GM23338 (cell line): ENCODE results near the gene CLDN9. TPM values are rescaled to one million over a fixed set of nuclear protein-coding genes. Genes with fewer than 3 reads are reported as not detected.

Experiments
- ATAC-seq: fragments of 200-7000 bp; cut with Tn5 transposase; 3 replicates; pipeline ENCODE4 v1.9.1; 2020
- DNase-seq: peaks from one replicate; pipeline ENCODE4 v3.0.0-alpha.2; 2015; ENCODE audit warnings: low spot score
- H2AFZ ChIP-seq: fragments of 200-600 bp; sonication (generic); 2 replicates; pipeline ENCODE4 v1.8.0; 2016; ENCODE audit warnings: antibody characterized with exemption, mild to moderate bottlenecking, moderate library complexity
- H3F3A ChIP-seq: fragments of 200-600 bp; sonication (generic); replicated peaks from 2 replicates; pipeline ENCODE4 v1.8.0; 2017; ENCODE audit warnings: antibody characterized with exemption, mixed run types, low read depth
- H3K27ac ChIP-seq: fragments of 200-600 bp; sonication (generic); 2 replicates; pipeline ENCODE4 v1.6.1; 2016; ENCODE audit warnings: low read depth
- H3K27me3 ChIP-seq: fragments of 200-600 bp; sonication (generic); 2 replicates; pipeline ENCODE4 v1.8.0; 2016; ENCODE audit warnings: mild to moderate bottlenecking, mixed run types, moderate library complexity; ENCODE audit not compliant: insufficient read depth
- H3K36me3 ChIP-seq: fragments of 200-600 bp; sonication (generic); 2 replicates; pipeline ENCODE4 v1.8.0; 2016; ENCODE audit warnings: mild to moderate bottlenecking; ENCODE audit not compliant: insufficient read depth
- H3K4me1 ChIP-seq: fragments of 200-600 bp; sonication (generic); 2 replicates; pipeline ENCODE4 v1.8.0; 2016; ENCODE audit warnings: mild to moderate bottlenecking, moderate library complexity; ENCODE audit not compliant: insufficient read depth
- H3K4me2 ChIP-seq: fragments of 200-600 bp; sonication (generic); 2 replicates; pipeline ENCODE4 v1.7.1; 2017; ENCODE audit warnings: mixed run types
- H3K4me3 ChIP-seq: fragments of 200-600 bp; sonication (generic); 2 replicates; pipeline ENCODE4 v1.6.1; 2016; ENCODE audit warnings: mixed run types
- H3K79me2 ChIP-seq: fragments of 200-600 bp; sonication (generic); replicated peaks from 2 replicates; pipeline ENCODE4 v1.8.0; 2017; ENCODE audit warnings: mild to moderate bottlenecking; ENCODE audit not compliant: insufficient read depth
- H3K9me2 ChIP-seq: fragments of 200-600 bp; sonication (generic); 2 replicates; pipeline ENCODE4 v1.8.0; 2017; ENCODE audit not compliant: insufficient read depth
- H4K20me1 ChIP-seq: fragments of 200-600 bp; sonication (generic); replicated peaks from 2 replicates; pipeline ENCODE4 v1.8.0; 2017; ENCODE audit warnings: mild to moderate bottlenecking; ENCODE audit not compliant: insufficient read depth
- H3K27ac Mint-ChIP-seq: 2 replicates; pipeline ENCODE4 v1.8.0; 2020; ENCODE audit warnings: inconsistent platforms, mild to moderate bottlenecking, moderate library complexity, mixed read lengths
- H3K27me3 Mint-ChIP-seq: 3 replicates; pipeline ENCODE4 v1.8.0; 2022; ENCODE audit warnings: low read depth, mild to moderate bottlenecking, moderate library complexity, mixed read lengths, inconsistent platforms; ENCODE audit not compliant: insufficient read depth, poor library complexity
- H3K36me3 Mint-ChIP-seq: 3 replicates; pipeline ENCODE4 v1.8.0; 2021; ENCODE audit warnings: low read depth, mild to moderate bottlenecking, inconsistent platforms, moderate library complexity, mixed read lengths
- H3K4me1 Mint-ChIP-seq: 3 replicates; pipeline ENCODE4 v1.8.0; 2020; ENCODE audit warnings: mild to moderate bottlenecking, inconsistent platforms, mixed read lengths
- H3K4me3 Mint-ChIP-seq: 3 replicates; pipeline ENCODE4 v1.8.0; 2021; ENCODE audit warnings: moderate library complexity, mild to moderate bottlenecking, inconsistent platforms, mixed read lengths
- H3K9me3 Mint-ChIP-seq: 3 replicates; pipeline ENCODE4 v1.8.0; 2020; ENCODE audit warnings: moderate library complexity, mild to moderate bottlenecking, inconsistent platforms, mixed read lengths
- CTCF ChIP-seq, 2 experiments: fragments of 200-600 bp in 1 of 2; sonication (generic) in 1 of 2; conservative IDR thresholded peaks; 2 replicates each; pipeline versions ENCODE4 v1.5.1 to v1.6.1; 2016 to 2017; ENCODE audit warnings: antibody characterized with exemption in 2 of 2, low read depth in 2 of 2, mild to moderate bottlenecking in 2 of 2, moderate library complexity in 1 of 2
- JUNB ChIP-seq: IDR thresholded peaks from one replicate; pipeline ENCODE4 v1.6.1; 2016; ENCODE audit warnings: antibody characterized with exemption; ENCODE audit not compliant: unreplicated experiment
- NANOG ChIP-seq: IDR thresholded peaks from 2 replicates; pipeline ENCODE4 v1.6.1; 2016; ENCODE audit warnings: antibody characterized with exemption, borderline replicate concordance
- POLR2AphosphoS5 ChIP-seq: IDR thresholded peaks from 2 replicates; pipeline ENCODE4 v1.6.1; 2016; ENCODE audit warnings: antibody characterized with exemption, low read depth
- STAT1 ChIP-seq: IDR thresholded peaks from one replicate; pipeline ENCODE4 v1.6.1; 2016; ENCODE audit warnings: antibody characterized with exemption; ENCODE audit not compliant: unreplicated experiment
- ZNF114 ChIP-seq: fragments of 250-450 bp; sonication (Bioruptor Pico); IDR thresholded peaks from 2 replicates; pipeline ENCODE4 v1.5.0; 2020; ENCODE audit warnings: mild to moderate bottlenecking, moderate library complexity
- ZNF331 ChIP-seq: fragments of 250-450 bp; sonication (Bioruptor Pico); IDR thresholded peaks from 2 replicates; pipeline ENCODE4 v1.5.0; 2020; ENCODE audit warnings: low read depth, mild to moderate bottlenecking, moderate library complexity
- polyA plus RNA-seq: library from polyadenylated mRNA; unstranded; fragments of >200 nt; fragmentation: Nextera tagmentation; extraction: Ambion mirVana; gene quantifications from 2 replicates; pipeline ENCODE4 v1.2.1, GENCODE V29; 2016
- total RNA-seq: library from RNA; depleted of rRNA; stranded (reverse); fragments of >200 nt; shearing (Covaris generic); gene quantifications from 2 replicates; pipeline ENCODE4 v1.2.3, GENCODE V29; 2014
- TF ChIP-seq, protein P1 (sequence below): IDR thresholded peaks from one replicate; pipeline ENCODE4 v1.6.1; 2018; ENCODE audit warnings: antibody characterized with exemption; ENCODE audit not compliant: unreplicated experiment

Gene CLDN9
- total and polyA plus RNA-seq, 2 experiments from 2014 or later = 1.8 to 3.0 TPM

DNA sequence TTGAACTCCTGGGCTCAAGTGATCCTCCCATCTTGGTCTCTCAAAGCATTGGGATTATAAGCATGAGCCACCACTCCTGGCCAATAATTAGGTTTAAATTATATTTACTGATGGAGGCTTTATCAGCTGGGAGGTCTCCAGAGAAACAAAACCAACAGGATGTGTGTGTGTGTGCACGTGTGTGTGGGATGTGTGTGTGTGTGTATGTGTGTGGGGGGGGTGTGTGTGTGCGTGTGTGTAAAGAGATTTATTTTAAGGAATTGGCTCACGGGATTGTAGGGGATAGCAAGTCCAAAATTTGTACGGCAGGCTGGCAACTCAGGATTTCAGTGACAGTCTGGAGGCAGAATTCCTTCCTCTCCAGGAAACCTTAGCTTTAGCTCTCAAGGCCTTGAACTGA lies 38.3 kb downstream of the CLDN9 start:
- Mint-ChIP-seq H3K4me1 (peaks cover 18% of the 10 kb centered on the region), H3K27ac (no peak overlapping the region), H3K4me3 (no peak overlapping the region), H3K27me3 (peaks cover 24% of the 10 kb centered on the region), H3K9me3 (peaks cover 4% of the 10 kb centered on the region; the same call in 2 of the 3 replicates), H3K36me3 (peaks cover 46% of the 10 kb centered on the region)
- Histone ChIP-seq H3K27me3 (peaks cover 27% of the 10 kb centered on the region), H2AFZ (no peak overlapping the region), H3K27ac (no peak overlapping the region), H3K79me2 (no peaks in the 10 kb centered on the region; the same call in 1 of the 2 replicates), H3K4me2 (no peak overlapping the region), H3K4me3 (no peak overlapping the region), H4K20me1 (peaks cover 7% of the 10 kb centered on the region), H3K36me3 (no peaks in the 10 kb centered on the region), H3K9me2 (no peaks in the 10 kb centered on the region), H3F3A (peaks cover 11% of the 10 kb centered on the region), H3K4me1 (peaks cover 9% of the 10 kb centered on the region; the same call in 1 of the 2 replicates)
- ATAC-seq = no peak
- TF ChIP-seq ZNF114 (CRISPR knock-in tag) (no peak), JUNB (no peak), ZNF331 (CRISPR knock-in tag) (no peak), STAT1 (no peak), POLR2AphosphoS5 (no peak), CTCF (conservative IDR thresholded peaks at IDR 0.05; ENCODE audit: low read depth in 2 of 2) (no peak)
- TF ChIP-seq, protein P1, sequence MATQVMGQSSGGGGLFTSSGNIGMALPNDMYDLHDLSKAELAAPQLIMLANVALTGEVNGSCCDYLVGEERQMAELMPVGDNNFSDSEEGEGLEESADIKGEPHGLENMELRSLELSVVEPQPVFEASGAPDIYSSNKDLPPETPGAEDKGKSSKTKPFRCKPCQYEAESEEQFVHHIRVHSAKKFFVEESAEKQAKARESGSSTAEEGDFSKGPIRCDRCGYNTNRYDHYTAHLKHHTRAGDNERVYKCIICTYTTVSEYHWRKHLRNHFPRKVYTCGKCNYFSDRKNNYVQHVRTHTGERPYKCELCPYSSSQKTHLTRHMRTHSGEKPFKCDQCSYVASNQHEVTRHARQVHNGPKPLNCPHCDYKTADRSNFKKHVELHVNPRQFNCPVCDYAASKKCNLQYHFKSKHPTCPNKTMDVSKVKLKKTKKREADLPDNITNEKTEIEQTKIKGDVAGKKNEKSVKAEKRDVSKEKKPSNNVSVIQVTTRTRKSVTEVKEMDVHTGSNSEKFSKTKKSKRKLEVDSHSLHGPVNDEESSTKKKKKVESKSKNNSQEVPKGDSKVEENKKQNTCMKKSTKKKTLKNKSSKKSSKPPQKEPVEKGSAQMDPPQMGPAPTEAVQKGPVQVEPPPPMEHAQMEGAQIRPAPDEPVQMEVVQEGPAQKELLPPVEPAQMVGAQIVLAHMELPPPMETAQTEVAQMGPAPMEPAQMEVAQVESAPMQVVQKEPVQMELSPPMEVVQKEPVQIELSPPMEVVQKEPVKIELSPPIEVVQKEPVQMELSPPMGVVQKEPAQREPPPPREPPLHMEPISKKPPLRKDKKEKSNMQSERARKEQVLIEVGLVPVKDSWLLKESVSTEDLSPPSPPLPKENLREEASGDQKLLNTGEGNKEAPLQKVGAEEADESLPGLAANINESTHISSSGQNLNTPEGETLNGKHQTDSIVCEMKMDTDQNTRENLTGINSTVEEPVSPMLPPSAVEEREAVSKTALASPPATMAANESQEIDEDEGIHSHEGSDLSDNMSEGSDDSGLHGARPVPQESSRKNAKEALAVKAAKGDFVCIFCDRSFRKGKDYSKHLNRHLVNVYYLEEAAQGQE = no peak
- DNase-seq = no peak

DNA sequence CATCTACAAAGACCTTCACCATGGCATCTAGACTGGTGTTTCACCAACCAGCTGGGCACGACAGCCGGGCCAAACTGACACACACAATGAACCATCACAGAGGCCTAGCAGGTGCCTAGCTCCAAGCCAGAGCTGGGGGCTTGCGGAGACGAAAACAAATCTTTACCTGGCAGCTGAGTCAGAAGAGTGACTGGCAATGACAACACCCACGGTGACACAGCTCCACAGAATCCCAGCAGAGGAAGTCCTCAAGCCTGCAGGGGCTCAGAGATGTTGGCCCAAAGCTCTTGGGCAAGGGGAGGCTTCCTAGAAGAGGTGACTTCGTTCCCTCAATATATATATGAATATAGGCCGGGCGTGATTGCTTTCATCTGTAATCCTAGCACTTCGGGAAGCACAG lies 38.8 kb downstream of the CLDN9 start:
- no peak overlapping the region for H3K4me3 ChIP-seq
- no peak overlapping the region for H3K27ac Mint-ChIP-seq
- H3K27ac ChIP-seq = no peak overlapping the region
- no peaks in the 10 kb centered on the region for H3K9me2 ChIP-seq
- H3K4me3 Mint-ChIP-seq = no peak overlapping the region
- H4K20me1 ChIP-seq = peaks cover 7% of the 10 kb centered on the region
- H3K79me2 ChIP-seq = no peaks in the 10 kb centered on the region; the same call in 1 of the 2 replicates
- no peak overlapping the region for H2AFZ ChIP-seq
- peaks cover 18% of the 10 kb centered on the region for H3K4me1 Mint-ChIP-seq
- peaks cover 9% of the 10 kb centered on the region; the same call in 1 of the 2 replicates for H3K4me1 ChIP-seq
- peaks cover 4% of the 10 kb centered on the region; the same call in 2 of the 3 replicates for H3K9me3 Mint-ChIP-seq
- H3K36me3 ChIP-seq = no peaks in the 10 kb centered on the region
- peaks cover 46% of the 10 kb centered on the region for H3K36me3 Mint-ChIP-seq
- no peak for ATAC-seq
- H3K27me3 Mint-ChIP-seq = peaks cover 24% of the 10 kb centered on the region
- peaks cover 27% of the 10 kb centered on the region for H3K27me3 ChIP-seq
- DNase-seq = no peak
- no peak overlapping the region for H3K4me2 ChIP-seq
- H3F3A ChIP-seq = peaks cover 11% of the 10 kb centered on the region
- TF ChIP-seq, protein P1 = no peak
- TF ChIP-seq NANOG = no peak
- no peak for TF ChIP-seq CTCF (conservative IDR thresholded peaks at IDR 0.05; ENCODE audit: low read depth in 2 of 2)
